ENCODE measurements around the gene SPTAN1. TPM values are rescaled to one million over a fixed set of nuclear protein-coding genes. Genes with fewer than 3 reads are reported as not detected.
"Not testable (repeated sequence)": the region's sequence is repeated elsewhere in the genome, so short reads cannot be mapped to it uniquely, and the experiment has no call there.

Gene SPTAN1
- total RNA-seq, 1 donor from 2014 or later, result 810 TPM

GRCh38 chr9:128657796-128658195 lies 105.4 kb downstream of the SPTAN1 start:
- no peak for TF ChIP-seq CTCF (IDR thresholded peaks at IDR 0.05; ENCODE audit: unreplicated experiment)
- Mint-ChIP-seq H3K36me3 (ENCODE audit: low read depth, unreplicated experiment) (peaks cover 5% of the 10 kb centered on the region), H3K27me3 (ENCODE audit: unreplicated experiment) (peaks cover 2% of the 10 kb centered on the region), H3K9me3 (ENCODE audit: unreplicated experiment) (no peaks in the 10 kb centered on the region), H3K4me3 (ENCODE audit: unreplicated experiment) (no peak overlapping the region), H3K4me1 (ENCODE audit: unreplicated experiment) (peaks cover 2% of the 10 kb centered on the region), H3K27ac (ENCODE audit: unreplicated experiment) (peak overlapping the region; percentile 100)
- DNase-seq (ENCODE audit: low spot score), result no peak

GRCh38 chr9:128666481-128666941 lies 114.1 kb downstream of the SPTAN1 start:
- H3K27me3 Mint-ChIP-seq (ENCODE audit: unreplicated experiment); DNase-seq (ENCODE audit: low spot score); H3K36me3 Mint-ChIP-seq (ENCODE audit: low read depth, unreplicated experiment); H3K27ac Mint-ChIP-seq (ENCODE audit: unreplicated experiment); H3K4me1 Mint-ChIP-seq (ENCODE audit: unreplicated experiment); H3K9me3 Mint-ChIP-seq (ENCODE audit: unreplicated experiment); H3K4me3 Mint-ChIP-seq (ENCODE audit: unreplicated experiment): not testable (repeated sequence)

- Mint-ChIP-seq H3K36me3 (ENCODE audit: low read depth, unreplicated experiment) (no peaks in the 10 kb centered on the region), H3K27ac (ENCODE audit: unreplicated experiment) (no peak overlapping the region), H3K4me3 (ENCODE audit: unreplicated experiment) (no peak overlapping the region)
These were observed 117.4 kb downstream of the SPTAN1 start for GRCh38 chr9:128669786-128670185.

GRCh38 chr9:128675382-128675781 lies 123.0 kb downstream of the SPTAN1 start:
- TF ChIP-seq CTCF (IDR thresholded peaks at IDR 0.05; ENCODE audit: unreplicated experiment), result no peak
- Mint-ChIP-seq H3K27me3 (ENCODE audit: unreplicated experiment) (no peaks in the 10 kb centered on the region), H3K27ac (ENCODE audit: unreplicated experiment) (no peak overlapping the region), H3K4me3 (ENCODE audit: unreplicated experiment) (no peak overlapping the region), H3K4me1 (ENCODE audit: unreplicated experiment) (no peaks in the 10 kb centered on the region), H3K36me3 (ENCODE audit: low read depth, unreplicated experiment) (no peaks in the 10 kb centered on the region), H3K9me3 (ENCODE audit: unreplicated experiment) (no peaks in the 10 kb centered on the region)
- no peak for DNase-seq (ENCODE audit: low spot score)

More at GRCh38 chr9:128669786-128670185, 117.4 kb downstream of the SPTAN1 start:
- no peaks in the 10 kb centered on the region for H3K4me1 Mint-ChIP-seq (ENCODE audit: unreplicated experiment)
- no peaks in the 10 kb centered on the region for H3K9me3 Mint-ChIP-seq (ENCODE audit: unreplicated experiment)
- no peak for DNase-seq (ENCODE audit: low spot score)
- H3K27me3 Mint-ChIP-seq (ENCODE audit: unreplicated experiment), result no peaks in the 10 kb centered on the region
- no peak for TF ChIP-seq CTCF (IDR thresholded peaks at IDR 0.05; ENCODE audit: unreplicated experiment)

GRCh38 chr9:128677794-128678193 lies 125.4 kb downstream of the SPTAN1 start:
- Mint-ChIP-seq H3K36me3 (ENCODE audit: low read depth, unreplicated experiment) (no peaks in the 10 kb centered on the region), H3K27me3 (ENCODE audit: unreplicated experiment) (no peaks in the 10 kb centered on the region), H3K4me3 (ENCODE audit: unreplicated experiment) (no peak overlapping the region), H3K27ac (ENCODE audit: unreplicated experiment) (no peak overlapping the region), H3K4me1 (ENCODE audit: unreplicated experiment) (no peaks in the 10 kb centered on the region), H3K9me3 (ENCODE audit: unreplicated experiment) (no peaks in the 10 kb centered on the region)
- no peak for TF ChIP-seq CTCF (IDR thresholded peaks at IDR 0.05; ENCODE audit: unreplicated experiment)
- no peak for DNase-seq (ENCODE audit: low spot score)

Other genes with a start within 250 kb of the SPTAN1 start
- 25.8 TPM for gene TRUB2, start 230.1 kb upstream of the SPTAN1 start, total RNA-seq (ENCODE audit: unreplicated experiment)
- gene COQ4, start 229.7 kb upstream of the SPTAN1 start, total RNA-seq (ENCODE audit: unreplicated experiment), result 46.6 TPM
- gene SLC27A4, start 212.1 kb upstream of the SPTAN1 start, total RNA-seq (ENCODE audit: unreplicated experiment), result 23.0 TPM
- 96.1 TPM for gene URM1, start 181.2 kb upstream of the SPTAN1 start, total RNA-seq (ENCODE audit: unreplicated experiment)
- gene CERCAM, start 131.7 kb upstream of the SPTAN1 start, total RNA-seq (ENCODE audit: unreplicated experiment), result 27.9 TPM
- 83.8 TPM for gene ODF2, start 96.6 kb upstream of the SPTAN1 start, total RNA-seq (ENCODE audit: unreplicated experiment)
- gene GLE1, start 47.9 kb upstream of the SPTAN1 start, total RNA-seq (ENCODE audit: unreplicated experiment), result 17.5 TPM
- 35.4 TPM for gene DYNC2I2, start 104.3 kb downstream of the SPTAN1 start, total RNA-seq (ENCODE audit: unreplicated experiment)
- gene SET, start 136.6 kb downstream of the SPTAN1 start, total RNA-seq (ENCODE audit: unreplicated experiment), result 420 TPM
- 14.7 TPM for gene PKN3, start 149.9 kb downstream of the SPTAN1 start, total RNA-seq (ENCODE audit: unreplicated experiment)
- 42.1 TPM for gene ZDHHC12, start 171.5 kb downstream of the SPTAN1 start, total RNA-seq (ENCODE audit: unreplicated experiment)
- 29.2 TPM for gene ZER1, start 219.3 kb downstream of the SPTAN1 start, total RNA-seq (ENCODE audit: unreplicated experiment)
- gene TBC1D13, start 234.7 kb downstream of the SPTAN1 start, total RNA-seq (ENCODE audit: unreplicated experiment), result 58.8 TPM